SK-MEL-5 (cell line): ENCODE measurements around the gene SMAD6. TPM values are rescaled to one million over a fixed set of nuclear protein-coding genes. Genes with fewer than 3 reads are reported as not detected.
"Not testable (repeated sequence)": the region's sequence is repeated elsewhere in the genome, so short reads cannot be mapped to it uniquely, and the experiment has no call there.

ENCODE experiments used
- DNase-seq: peaks from one replicate; pipeline ENCODE4 v3.0.0-alpha.2; 2016; ENCODE audit warnings: low read depth, low spot score
- in situ Hi-C: cut with HindIII; loops from 2 replicates; pipeline ENCODE4 v1.10.0; 2016; ENCODE audit warnings: low sequenced_read_pairs, high pct_unique_total_duplicates, low pct_unique_long_range_greater_than_20kb
- total RNA-seq: library from RNA; depleted of rRNA; stranded (reverse); fragments of >200 nt; shearing (Covaris generic); gene quantifications from 2 replicates; pipeline ENCODE4 v1.2.3, GENCODE V29; 2014

SMAD6 gene
- total RNA-seq, 1 experiment from 2014 or later: 4.6 TPM

GRCh38 chr15:66744610-66745279 lies 42.7 kb downstream of the SMAD6 start:
- in situ Hi-C loops: no loop called here
- peak; percentile 17 for DNase-seq

DNA sequence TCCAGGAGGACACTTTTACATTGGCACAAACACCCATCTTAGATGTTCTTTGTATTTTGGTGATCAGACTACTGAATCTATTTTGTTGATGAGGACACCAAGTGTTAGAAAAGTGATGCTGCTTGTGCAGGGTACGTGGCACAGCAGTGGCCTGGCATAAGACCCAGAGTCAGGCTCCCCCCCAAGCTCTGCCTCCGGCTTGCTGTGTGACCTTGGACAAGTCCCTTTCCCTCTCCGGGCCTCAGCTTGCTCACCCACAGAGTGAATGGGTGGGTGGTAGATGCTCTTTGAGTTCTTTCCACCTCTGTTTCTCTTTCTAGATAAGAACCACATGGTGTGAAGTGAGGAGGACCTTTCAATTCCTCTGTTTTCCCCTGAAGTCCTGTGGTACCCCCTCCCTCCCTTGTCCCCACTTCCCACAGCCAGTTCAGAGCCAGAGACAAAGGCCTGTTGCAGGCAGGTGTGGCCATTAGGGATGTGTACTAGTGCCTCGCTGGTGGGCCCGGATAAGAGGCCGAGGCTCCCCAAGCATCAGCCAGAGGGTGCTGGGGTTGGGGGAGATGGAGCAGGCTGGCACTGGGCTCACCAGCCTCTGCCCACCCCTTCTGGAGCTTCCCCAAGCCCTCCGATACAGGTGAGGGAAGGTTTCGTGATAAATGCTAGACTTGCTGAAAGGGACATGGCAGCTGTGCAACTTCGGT lies 43.6 kb downstream of the SMAD6 start:
- DNase-seq: no peak
- in situ Hi-C loops: no loop called here

DNA sequence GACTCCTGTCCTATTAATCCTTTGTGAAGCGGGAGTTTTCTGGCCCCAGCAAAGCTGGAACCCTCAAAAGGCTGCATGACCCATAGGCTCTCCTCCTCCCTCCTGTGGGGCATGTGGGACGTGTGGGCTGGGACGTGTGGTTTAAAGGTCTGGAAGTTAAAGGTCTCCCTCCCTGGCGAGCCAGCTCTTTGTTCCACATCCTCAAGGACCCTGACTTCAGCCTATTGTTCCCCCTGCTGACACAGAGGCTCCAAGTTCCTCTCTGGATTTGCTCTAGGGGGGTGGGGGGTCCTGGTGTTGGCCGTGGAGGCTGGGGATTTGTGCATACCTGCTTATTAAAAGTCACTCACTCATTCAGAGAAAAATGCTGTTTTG lies 44.2 kb downstream of the SMAD6 start:
- no peak for DNase-seq
- in situ Hi-C loops: no loop called here

- in situ Hi-C loops: no loop called here
- DNase-seq: no peak
Observed at GRCh38 chr15:66747223-66747622, 45.2 kb downstream of the SMAD6 start.

- in situ Hi-C loops: no loop called here
- peak; percentile 29 for DNase-seq
Observed at GRCh38 chr15:66747886-66748707, 46.1 kb downstream of the SMAD6 start.

GRCh38 chr15:66748708-66749035 lies 46.6 kb downstream of the SMAD6 start:
- DNase-seq: no peak
- in situ Hi-C loops: no loop called here

DNA sequence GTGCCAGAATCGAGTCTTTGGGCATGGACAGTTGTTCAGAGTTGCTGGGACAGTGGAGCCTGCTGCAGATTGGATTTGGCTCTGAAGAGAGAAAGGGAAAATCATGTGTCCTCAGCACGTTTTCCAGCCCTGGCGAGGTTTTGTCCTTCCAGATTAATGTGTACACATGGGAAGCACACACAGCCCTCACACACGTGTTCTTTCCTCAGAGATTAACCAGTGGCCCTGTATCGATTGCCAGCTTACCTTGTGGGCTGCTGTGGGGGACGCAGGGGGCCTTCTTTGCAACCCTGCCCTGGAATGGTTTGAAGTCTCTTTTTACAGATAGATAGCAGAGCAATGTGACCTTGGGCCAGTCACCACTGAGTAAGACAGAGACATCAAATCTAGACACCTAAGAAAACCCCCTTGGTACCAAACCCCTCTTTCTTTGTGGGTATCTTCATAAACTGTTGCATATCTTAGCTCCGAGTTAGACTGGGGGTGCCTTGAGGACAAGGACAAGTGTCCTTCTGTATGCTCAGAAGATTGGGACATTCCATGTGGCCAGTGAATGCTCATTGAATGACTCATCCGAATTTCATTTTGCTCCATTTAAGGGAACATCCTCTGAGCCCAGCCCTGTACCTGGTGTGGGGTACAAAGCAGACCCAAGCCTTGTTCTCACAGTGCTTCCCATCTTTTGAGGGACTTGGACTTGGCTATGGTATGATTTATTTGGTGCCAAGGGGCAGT lies 48.0 kb downstream of the SMAD6 start:
- peak; percentile 11 for DNase-seq
- in situ Hi-C loops: no loop called here

GRCh38 chr15:66750609-66751008 lies 48.6 kb downstream of the SMAD6 start:
- DNase-seq: no peak
- in situ Hi-C loops: no loop called here

GRCh38 chr15:66751579-66751978 lies 49.5 kb downstream of the SMAD6 start:
- in situ Hi-C loops: no loop called here
- DNase-seq: no peak

DNA sequence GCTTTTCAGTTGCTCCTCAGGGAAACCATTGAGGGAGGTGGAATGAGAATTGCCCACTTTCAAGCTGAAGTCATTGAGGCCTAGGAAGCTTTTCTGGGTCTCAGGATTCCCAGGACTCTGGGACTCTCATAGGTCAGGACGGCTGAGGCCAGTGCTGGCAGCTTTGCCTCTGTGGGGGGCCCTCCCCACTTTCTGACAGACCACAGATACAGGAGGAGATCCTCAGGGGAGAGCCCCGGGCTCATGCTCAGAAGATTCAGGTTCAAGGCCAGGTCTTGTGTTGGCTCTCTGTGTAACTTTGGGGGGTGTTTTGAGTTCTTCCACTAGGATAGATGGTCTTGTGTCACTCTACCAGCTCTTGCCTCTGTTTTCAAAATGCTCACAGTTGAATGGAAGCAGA lies 50.0 kb downstream of the SMAD6 start:
- no peak for DNase-seq

DNA sequence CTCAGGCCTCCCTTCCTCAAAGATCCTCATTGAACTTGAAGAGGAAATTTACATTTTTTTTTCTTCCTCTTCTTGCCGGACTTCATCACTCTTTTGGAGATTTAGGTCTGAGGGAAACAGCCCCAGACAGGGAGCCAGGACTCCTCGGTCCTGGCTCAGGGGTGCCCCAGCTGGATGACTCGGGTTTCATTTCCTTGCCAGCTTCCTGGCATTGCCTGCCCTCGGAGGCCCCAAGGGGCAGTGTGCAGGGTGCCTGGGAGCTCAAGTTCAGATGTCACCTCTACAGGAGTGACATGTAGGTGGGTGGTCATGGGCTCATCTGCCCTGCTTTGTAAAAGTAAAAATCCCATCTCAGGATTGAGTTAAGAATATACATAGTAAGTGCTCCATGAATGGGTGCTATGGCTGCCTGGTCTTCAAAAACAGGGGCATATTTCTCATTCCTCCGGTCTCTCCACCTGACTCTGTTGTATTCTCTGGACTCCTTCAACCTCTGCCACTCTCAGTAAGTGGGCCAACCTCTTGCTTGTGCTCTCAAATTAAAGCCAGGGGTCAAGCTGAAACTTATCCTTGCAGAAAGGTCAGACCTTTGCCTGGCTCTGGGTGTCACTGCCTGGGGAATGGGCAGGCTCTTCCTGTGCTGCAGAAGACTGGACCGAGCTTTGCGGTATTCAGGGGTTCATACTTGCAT lies 51.8 kb downstream of the SMAD6 start:
- no peak for DNase-seq
- in situ Hi-C loops: no loop called here

More for the DNA sequence above, 50.0 kb downstream of the SMAD6 start:
- in situ Hi-C loops: no loop called here

DNA sequence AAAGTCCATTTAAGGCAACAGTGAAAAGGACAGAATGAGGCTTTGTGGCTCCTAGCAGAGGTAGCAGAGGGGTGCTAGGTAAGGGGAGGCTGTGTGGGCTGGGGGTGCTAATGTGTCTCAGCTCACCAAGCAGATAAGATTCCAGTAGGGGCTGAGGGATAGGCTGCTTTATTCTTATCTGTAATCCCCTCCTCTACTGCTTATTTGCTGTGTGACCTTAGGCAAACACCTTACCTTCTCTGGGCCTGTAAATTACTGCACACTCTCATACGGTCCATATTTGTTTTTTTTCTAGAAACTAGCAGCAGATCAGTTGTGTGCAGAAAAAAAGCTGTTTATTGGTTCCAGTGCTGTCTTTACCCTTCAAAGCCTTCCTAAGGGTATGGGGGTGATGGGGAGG lies 52.8 kb downstream of the SMAD6 start:
- DNase-seq: no peak
- in situ Hi-C loops: no loop called here

DNA sequence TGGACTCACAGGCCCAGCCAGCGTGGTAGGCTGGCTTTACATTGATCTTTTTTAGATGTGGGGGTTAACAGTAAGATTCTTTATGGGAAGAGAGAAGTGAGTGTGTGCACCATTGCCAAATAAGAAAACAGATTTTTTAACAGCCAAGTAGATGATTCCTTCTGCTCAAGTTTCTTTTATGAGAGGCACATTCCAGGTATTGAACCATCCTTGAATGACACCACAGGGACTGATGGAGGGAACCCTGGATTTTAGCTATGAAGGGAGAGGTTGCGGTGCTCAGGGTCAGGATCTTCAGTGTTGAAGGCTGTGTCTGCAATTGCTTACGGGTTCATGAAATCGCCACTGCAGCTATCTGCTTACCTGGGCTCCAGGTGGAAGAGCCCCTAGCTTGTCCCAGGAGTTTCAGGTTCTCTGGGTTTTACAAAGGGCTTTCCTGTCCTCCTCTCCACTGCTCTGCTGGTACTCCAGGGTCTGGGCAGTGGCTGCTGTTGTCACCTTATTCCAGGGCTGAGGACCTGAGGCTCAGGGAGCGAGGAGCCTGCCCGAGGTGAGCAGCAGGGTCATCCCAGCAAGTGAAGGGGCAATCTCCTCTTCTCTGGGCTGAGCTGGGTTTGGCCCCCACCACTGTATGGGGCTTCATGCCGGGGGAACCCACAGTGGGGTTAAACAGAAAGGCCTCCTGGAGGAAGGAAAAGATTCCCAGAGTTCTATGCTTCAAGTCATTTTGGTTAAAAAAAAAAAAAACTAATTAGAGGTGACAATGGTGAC lies 53.4 kb downstream of the SMAD6 start:
- no peak for DNase-seq
- in situ Hi-C loops: no loop called here

GRCh38 chr15:66756295-66756694 lies 54.3 kb downstream of the SMAD6 start:
- in situ Hi-C loops: no loop called here
- no peak for DNase-seq

GRCh38 chr15:66757030-66757429 lies 55.0 kb downstream of the SMAD6 start:
- in situ Hi-C loops: no loop called here
- DNase-seq: no peak

GRCh38 chr15:66757521-66757920 lies 55.5 kb downstream of the SMAD6 start:
- in situ Hi-C loops: no loop called here

DNA sequence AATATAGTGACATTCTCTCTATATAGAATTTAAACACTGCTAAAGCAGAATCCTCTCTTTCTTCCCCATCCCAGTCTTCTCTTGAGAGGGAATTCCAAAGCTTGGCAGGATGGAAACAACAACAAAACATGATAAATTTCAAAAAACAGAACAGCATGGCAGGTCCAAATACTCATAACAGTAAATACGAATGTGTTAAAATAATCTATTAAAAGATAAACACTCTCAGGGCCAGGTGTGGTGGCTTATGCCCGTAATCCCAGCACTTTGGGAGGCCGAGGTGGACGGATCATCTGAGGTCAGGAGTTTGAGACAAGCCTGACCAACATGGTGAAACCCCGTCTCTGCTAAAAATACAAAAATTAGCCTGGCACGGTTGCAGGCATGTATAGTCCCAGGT lies 56.2 kb downstream of the SMAD6 start:
- in situ Hi-C loops, DNase-seq: not testable (repeated sequence)

More at GRCh38 chr15:66757521-66757920, 55.5 kb downstream of the SMAD6 start:
- no peak for DNase-seq
